ENCODE measurements around the gene ZNF14. TPM values are rescaled to one million over a fixed set of nuclear protein-coding genes. Genes with fewer than 3 reads are reported as not detected.
A peak's percentile ranks its signal among the peaks of the same experiment; 100 is the strongest.

The ZNF14 gene
- total and polyA plus RNA-seq, 10 donors: 5.2 to 17.1 (median 10.5) TPM

GRCh38 chr19:19719798-19720197, 13.1 kb downstream of the ZNF14 start:
- no peak overlapping the region for H3K27ac ChIP-seq
- no peak for DNase-seq
- WGBS, 5 donors: 92 to 100% (median 97%) methylated on average over 2 of the region's 2 CpGs
- H3K9me3 ChIP-seq: peaks cover 48 to 98% (median 87%) of the 10 kb centered on the region in 8 donors
- TF ChIP-seq, protein P1, sequence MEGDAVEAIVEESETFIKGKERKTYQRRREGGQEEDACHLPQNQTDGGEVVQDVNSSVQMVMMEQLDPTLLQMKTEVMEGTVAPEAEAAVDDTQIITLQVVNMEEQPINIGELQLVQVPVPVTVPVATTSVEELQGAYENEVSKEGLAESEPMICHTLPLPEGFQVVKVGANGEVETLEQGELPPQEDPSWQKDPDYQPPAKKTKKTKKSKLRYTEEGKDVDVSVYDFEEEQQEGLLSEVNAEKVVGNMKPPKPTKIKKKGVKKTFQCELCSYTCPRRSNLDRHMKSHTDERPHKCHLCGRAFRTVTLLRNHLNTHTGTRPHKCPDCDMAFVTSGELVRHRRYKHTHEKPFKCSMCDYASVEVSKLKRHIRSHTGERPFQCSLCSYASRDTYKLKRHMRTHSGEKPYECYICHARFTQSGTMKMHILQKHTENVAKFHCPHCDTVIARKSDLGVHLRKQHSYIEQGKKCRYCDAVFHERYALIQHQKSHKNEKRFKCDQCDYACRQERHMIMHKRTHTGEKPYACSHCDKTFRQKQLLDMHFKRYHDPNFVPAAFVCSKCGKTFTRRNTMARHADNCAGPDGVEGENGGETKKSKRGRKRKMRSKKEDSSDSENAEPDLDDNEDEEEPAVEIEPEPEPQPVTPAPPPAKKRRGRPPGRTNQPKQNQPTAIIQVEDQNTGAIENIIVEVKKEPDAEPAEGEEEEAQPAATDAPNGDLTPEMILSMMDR (IDR thresholded peaks at IDR 0.05 in 8 of 11, conservative IDR thresholded peaks at IDR 0.05 in 3 of 11): no peak
- TF ChIP-seq POLR2A (IDR thresholded peaks at IDR 0.05): no peak
- no peak for TF ChIP-seq POLR2AphosphoS5 (IDR thresholded peaks at IDR 0.05)
- intact Hi-C loops (cut with DNase I; ENCODE audit: low total_unique reads): no loop called here
- no peaks in the 10 kb centered on the region for H3K27me3 ChIP-seq (replicated peaks in 1 of 7)
- peaks cover 7 to 86% (median 27%) of the 10 kb centered on the region in 6 donors for H3K36me3 ChIP-seq
- H3K4me1 ChIP-seq: no peaks in the 10 kb centered on the region
- H3K4me3 ChIP-seq: no peak overlapping the region

DNA sequence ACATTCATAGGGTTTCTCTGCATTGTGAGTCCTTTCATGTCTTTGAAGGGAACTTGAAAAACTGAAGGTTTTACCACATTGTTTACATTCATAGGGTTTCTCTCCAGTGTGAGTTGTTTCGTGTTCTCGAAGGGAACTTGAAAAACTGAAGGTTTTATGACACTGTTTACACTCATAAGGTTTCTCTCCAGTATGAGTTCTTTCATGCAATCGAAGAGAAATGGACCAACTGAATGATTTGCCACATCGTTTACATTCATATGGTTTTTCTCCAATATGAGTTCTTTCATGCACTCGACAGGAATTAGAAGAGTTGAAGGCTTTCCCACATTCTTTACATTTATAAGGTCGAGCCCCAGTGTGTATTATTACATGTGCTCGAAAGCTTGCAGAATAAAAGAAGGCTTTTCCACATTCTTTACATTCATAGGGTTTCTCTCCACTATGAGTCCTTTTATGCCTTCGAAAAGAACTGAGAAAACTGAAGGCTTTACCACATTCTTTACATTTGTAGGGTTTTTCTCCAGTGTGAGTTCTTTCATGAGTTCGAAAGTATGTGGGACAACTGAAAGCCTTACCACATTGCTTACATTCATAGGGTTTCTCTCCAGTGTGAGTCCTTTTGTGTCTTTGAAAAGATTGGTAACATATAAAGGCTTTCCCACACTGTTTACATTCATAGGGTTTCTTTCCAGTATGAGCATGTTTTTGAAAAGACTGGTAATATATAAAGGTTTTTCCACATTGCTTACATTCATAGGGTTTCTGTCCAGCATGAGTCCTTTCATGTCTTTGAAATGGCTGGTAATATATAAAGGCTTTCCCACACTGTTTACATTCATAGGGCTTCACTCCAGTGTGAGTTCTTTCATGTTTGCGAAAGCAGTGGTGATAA, 20.7 kb downstream of the ZNF14 start:
- peaks cover 20 to 85% (median 54%) of the 10 kb centered on the region in 6 donors for H3K36me3 ChIP-seq
- no peaks in the 10 kb centered on the region for H3K4me1 ChIP-seq
- WGBS, 5 donors: 97 to 99% (median 97%) methylated on average over 10 of the region's 10 CpGs
- no peaks in the 10 kb centered on the region for H3K27me3 ChIP-seq (replicated peaks in 1 of 7)
- TF ChIP-seq, protein P1 (IDR thresholded peaks at IDR 0.05 in 8 of 11, conservative IDR thresholded peaks at IDR 0.05 in 3 of 11): no peak
- TF ChIP-seq POLR2AphosphoS5 (IDR thresholded peaks at IDR 0.05) (no peak), POLR2A (IDR thresholded peaks at IDR 0.05) (no peak)
- H3K4me3 ChIP-seq: peak overlapping the region in 1 of 8 donors; percentile 3
- no peak for DNase-seq
- intact Hi-C loops (cut with DNase I; ENCODE audit: low total_unique reads): no loop called here
- H3K9me3 ChIP-seq: peaks cover 76 to 100% (median 100%) of the 10 kb centered on the region in 8 donors
- no peak overlapping the region for H3K27ac ChIP-seq

DNA sequence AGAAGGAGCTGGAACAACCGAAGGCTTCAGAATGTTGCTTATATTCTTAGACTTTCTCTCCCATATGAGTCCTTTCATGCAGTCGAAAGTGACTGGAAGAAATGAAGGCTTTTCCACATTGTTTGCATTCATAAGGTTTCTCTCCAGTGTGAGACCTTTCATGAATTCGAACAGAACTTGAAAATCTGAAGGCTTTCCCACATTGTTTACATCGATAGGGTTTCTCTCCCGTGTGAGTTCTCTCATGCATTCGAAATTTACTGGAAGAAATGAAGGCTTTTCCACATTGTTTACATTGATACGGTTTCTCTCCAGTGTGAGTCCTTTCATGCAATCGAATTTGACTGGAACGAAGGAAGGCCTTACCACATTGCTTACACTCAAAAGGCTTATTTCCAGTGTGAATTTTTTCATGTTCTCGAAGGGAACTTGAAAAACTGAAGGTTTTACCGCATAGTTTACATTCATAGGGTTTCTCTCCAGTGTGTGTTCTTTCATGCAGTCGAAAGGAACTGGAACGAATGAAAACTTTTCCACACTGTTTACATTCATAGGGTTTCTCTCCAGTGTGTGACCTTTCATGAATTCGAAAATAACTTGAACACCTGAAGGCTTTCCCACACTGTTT, 21.5 kb downstream of the ZNF14 start:
- Histone ChIP-seq H3K27ac (no peak overlapping the region), H3K36me3 (peaks cover 20 to 78% (median 52%) of the 10 kb centered on the region in 6 donors), H3K4me1 (no peaks in the 10 kb centered on the region), H3K4me3 (peak overlapping the region in 1 of 8 donors; percentile 3), H3K27me3 (replicated peaks in 1 of 7) (no peaks in the 10 kb centered on the region), H3K9me3 (peaks cover 72 to 100% (median 100%) of the 10 kb centered on the region in 8 donors)
- DNase-seq: no peak
- intact Hi-C loops (cut with DNase I; ENCODE audit: low total_unique reads): no loop called here
- WGBS, 5 donors: 95 to 97% (median 97%) methylated on average over 14 of the region's 14 CpGs
- TF ChIP-seq POLR2AphosphoS5 (IDR thresholded peaks at IDR 0.05) (no peak), POLR2A (IDR thresholded peaks at IDR 0.05) (no peak)
- TF ChIP-seq, protein P1 (IDR thresholded peaks at IDR 0.05 in 8 of 11, conservative IDR thresholded peaks at IDR 0.05 in 3 of 11): no peak

DNA sequence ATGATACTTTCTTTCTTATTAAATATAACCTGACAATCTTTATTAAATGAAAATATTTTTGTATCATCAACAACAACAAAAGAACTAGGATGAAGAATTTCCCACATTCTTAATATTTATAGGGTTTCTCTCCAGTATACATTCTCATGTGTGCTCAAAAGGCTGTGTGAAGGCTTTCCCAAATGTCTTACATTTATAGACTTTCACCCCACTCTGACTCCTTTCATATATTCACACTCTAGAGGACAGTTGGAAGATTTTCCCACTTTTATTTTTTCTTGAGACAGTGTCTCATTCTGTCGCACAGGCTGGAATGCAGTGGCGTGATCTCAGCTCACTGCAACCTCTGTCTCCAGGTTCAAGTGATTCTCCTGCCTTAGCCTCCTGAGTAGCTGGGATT, 22.4 kb downstream of the ZNF14 start:
- Histone ChIP-seq H3K4me3 (no peak overlapping the region), H3K27ac (no peak overlapping the region), H3K9me3 (peaks cover 72 to 100% (median 100%) of the 10 kb centered on the region in 8 donors), H3K27me3 (replicated peaks in 1 of 7) (no peaks in the 10 kb centered on the region), H3K4me1 (no peaks in the 10 kb centered on the region), H3K36me3 (peaks cover 20 to 76% (median 48%) of the 10 kb centered on the region in 6 donors)
- 96 to 100% (median 100%) methylated on average over 2 of the region's 2 CpGs for whole genome bisulfite sequencing, 5 donors
- no peak for TF ChIP-seq POLR2A (IDR thresholded peaks at IDR 0.05)
- no peak for TF ChIP-seq POLR2AphosphoS5 (IDR thresholded peaks at IDR 0.05)
- TF ChIP-seq, protein P1 (IDR thresholded peaks at IDR 0.05 in 8 of 11, conservative IDR thresholded peaks at IDR 0.05 in 3 of 11): no peak
- intact Hi-C loops (cut with DNase I; ENCODE audit: low total_unique reads): no loop called here
- no peak for DNase-seq

All from spleen (tissue), 11 donors.